HCT116 (cell line): ENCODE measurements around the gene SLC7A1. TPM values are rescaled to one million over a fixed set of nuclear protein-coding genes. Genes with fewer than 3 reads are reported as not detected.

ENCODE experiments used
- ATAC-seq: fragments of 200-7000 bp; cut with Tn5 transposase; 2 replicates; pipeline ENCODE4 v1.9.1; 2020; ENCODE audit warnings: mild to moderate bottlenecking, moderate library complexity
- BruUV-seq: library from RNA; stranded (reverse); fragments of 400-500 nt; replicated peaks from 2 replicates; lab custom pipeline; 2021; lab: Mats Ljungman, UMichigan
- CTCF ChIA-PET: fragments of 300-600 bp; sonication (Branson Sonifier 250); formaldehyde crosslinking; loops from one replicate; lab custom pipeline; 2021; ENCODE audit warnings: antibody characterized with exemption; lab: Charles Lee
- POLR2A ChIA-PET: fragments of 300-600, 350-600 bp; sonication (Branson Sonifier 250); formaldehyde crosslinking; loops from one replicate; lab custom pipeline; 2021; ENCODE audit warnings: antibody characterized with exemption; lab: Charles Lee
- RAD21 ChIA-PET, 2 experiments: fragments of 300-600 bp; sonication (Branson Sonifier 250); formaldehyde crosslinking; loops; one replicate each; lab custom pipeline; 2023; ENCODE audit warnings: low total read pairs in 2 of 2; ENCODE audit not compliant: uncharacterized antibody in 2 of 2, unreplicated experiment in 2 of 2, low non-redundant PET in 1 of 2; lab: Charles Lee
- DNase-seq: peaks from one replicate; pipeline ENCODE4 v3.0.0-alpha.2; 2010; ENCODE audit warnings: low read depth, low spot score
- H2AFZ ChIP-seq: fragments of 200-600 bp; shearing (Covaris generic), sonication (generic); 2 replicates; pipeline ENCODE4 v1.6.1; 2017; ENCODE audit warnings: low read depth, mixed run types, mixed read lengths, antibody characterized with exemption, low read length; ENCODE audit not compliant: poor library complexity, severe bottlenecking
- H3K27ac ChIP-seq: 2 replicates; pipeline ENCODE4 v1.5.1; 2012; ENCODE audit warnings: low read depth, low read length
- H3K27me3 ChIP-seq: fragments of 200-600 bp; sonication (generic); 2 replicates; pipeline ENCODE4 v1.6.1; 2016; ENCODE audit warnings: mixed run types, low read length, mixed read lengths; ENCODE audit not compliant: insufficient read depth
- H3K36me3 ChIP-seq, 2 experiments: fragments of 200-500 bp in 1 of 2; fragments of 200-600 bp in 1 of 2; sonication (Bioruptor generic) in 1 of 2; sonication (generic) in 1 of 2; 2 replicates each; pipeline versions ENCODE4 v1.5.1 to v1.6.1; 2014 to 2016; ENCODE audit warnings: low read length in 2 of 2, inconsistent platforms in 1 of 2, mixed read lengths in 1 of 2, mixed run types in 1 of 2; ENCODE audit not compliant: insufficient read depth in 2 of 2, control insufficient read depth in 1 of 2
- H3K4me1 ChIP-seq, 2 experiments: fragments of 200-600 bp in 1 of 2; sonication (generic) in 1 of 2; 2 replicates each; pipeline versions ENCODE4 v1.5.1 to v1.6.1; 2012 to 2017; ENCODE audit warnings: low read length in 2 of 2, inconsistent platforms in 1 of 2, mild to moderate bottlenecking in 1 of 2, mixed read lengths in 1 of 2, mixed run types in 1 of 2, moderate library complexity in 1 of 2; ENCODE audit not compliant: insufficient read depth in 2 of 2, control insufficient read depth in 1 of 2
- H3K4me2 ChIP-seq: fragments of 200-600 bp; sonication (generic); 2 replicates; pipeline ENCODE4 v1.6.1; 2017; ENCODE audit warnings: mixed run types, low read length, mixed read lengths
- H3K4me3 ChIP-seq, 2 experiments: fragments of 200-600 bp in 1 of 2; sonication (generic) in 1 of 2; replicated peaks in 1 of 2; 2 replicates each; pipeline ENCODE4 v1.5.1; 2011 to 2016; ENCODE audit warnings: low read length in 2 of 2, control low read depth in 1 of 2, low read depth in 1 of 2, mild to moderate bottlenecking in 1 of 2, mixed read lengths in 1 of 2, mixed run types in 1 of 2
- H3K79me2 ChIP-seq: fragments of 200-600 bp; sonication (generic); 2 replicates; pipeline ENCODE4 v1.6.1; 2017; ENCODE audit warnings: mild to moderate bottlenecking, mixed run types, low read length, moderate library complexity, mixed read lengths; ENCODE audit not compliant: insufficient read depth
- H3K9ac ChIP-seq: fragments of 200-600 bp; sonication (generic); 2 replicates; pipeline ENCODE4 v1.6.1; 2016; ENCODE audit warnings: low read length, mixed read lengths
- H3K9me2 ChIP-seq: fragments of 200-600 bp; sonication (generic), shearing (Covaris generic); 2 replicates; pipeline ENCODE4 v1.6.1; 2017; ENCODE audit warnings: mixed run types, mild to moderate bottlenecking, moderate library complexity; ENCODE audit not compliant: insufficient read depth
- H3K9me3 ChIP-seq, 2 experiments: fragments of 200-500 bp in 1 of 2; fragments of 200-600 bp in 1 of 2; sonication (Bioruptor generic) in 1 of 2; sonication (generic) in 1 of 2; 2 replicates each; pipeline ENCODE4 v1.6.1; 2014 to 2017; ENCODE audit warnings: low read length in 2 of 2, mixed read lengths in 2 of 2, inconsistent platforms in 1 of 2, low read depth in 1 of 2, mild to moderate bottlenecking in 1 of 2, mixed run types in 1 of 2, moderate library complexity in 1 of 2; ENCODE audit not compliant: control insufficient read depth in 1 of 2, insufficient read depth in 1 of 2
- H4K20me1 ChIP-seq: fragments of 200-600 bp; sonication (generic), shearing (Covaris generic); 2 replicates; pipeline ENCODE4 v1.6.1; 2017; ENCODE audit warnings: mixed run types, mild to moderate bottlenecking, moderate library complexity; ENCODE audit not compliant: insufficient read depth
- CTCF ChIP-seq, 3 experiments: fragments of 200-600 bp in 1 of 3; sonication (generic) in 1 of 3; IDR thresholded peaks in 2 of 3; conservative IDR thresholded peaks in 1 of 3; 2 replicates each; pipeline ENCODE4 v1.5.1; 2012 to 2017; ENCODE audit warnings: low read depth in 2 of 3, low read length in 2 of 3, antibody characterized with exemption in 1 of 3, borderline replicate concordance in 1 of 3, control low read depth in 1 of 3, mild to moderate bottlenecking in 1 of 3, mixed read lengths in 1 of 3, mixed run types in 1 of 3, moderate library complexity in 1 of 3; ENCODE audit not compliant: insufficient read depth in 1 of 3
- FOSL1 ChIP-seq: IDR thresholded peaks from 2 replicates; pipeline ENCODE4 v1.6.1; 2012; ENCODE audit warnings: low read depth
- JUND ChIP-seq: IDR thresholded peaks from 2 replicates; pipeline ENCODE4 v1.6.1; 2012
- POLR2AphosphoS5 ChIP-seq: IDR thresholded peaks from 2 replicates; pipeline ENCODE4 v1.6.1; 2011; ENCODE audit warnings: mild to moderate bottlenecking, low read depth, low read length, moderate library complexity
- REST ChIP-seq: IDR thresholded peaks from 2 replicates; pipeline ENCODE4 v1.6.1; 2012; ENCODE audit warnings: low read depth
- ZBTB33 ChIP-seq: IDR thresholded peaks from 2 replicates; pipeline ENCODE4 v1.6.1; 2011; ENCODE audit warnings: mild to moderate bottlenecking, low read length, moderate library complexity; ENCODE audit not compliant: insufficient replicate concordance; ENCODE audit errors: extremely low read depth
- intact Hi-C: fragments of 100-400 bp; cut with micrococcal nuclease; formaldehyde crosslinking; loops from 2 replicates; pipeline ENCODE4 v1.10.0; 2022
- total RNA-seq: library from RNA; stranded (reverse); gene quantifications from one replicate; pipeline ENCODE4 v1.2.1, GENCODE V29; 2021; ENCODE audit not compliant: unreplicated experiment

SLC7A1 gene
- total RNA-seq, 1 experiment from 2014 or later: 124 TPM

- H3K4me2 ChIP-seq: no peak overlapping the region
- no peaks in the 10 kb centered on the region for H4K20me1 ChIP-seq
- TF ChIP-seq REST (no peak), JUND (no peak), POLR2AphosphoS5 (no peak), FOSL1 (no peak), CTCF (IDR thresholded peaks at IDR 0.05 in 2 of 3, conservative IDR thresholded peaks at IDR 0.05 in 1 of 3; ENCODE audit: borderline replicate concordance in 1 of 3, insufficient read depth in 1 of 3, low read depth in 2 of 3, low read length in 2 of 3) (no peak), ZBTB33 (no peak)
- TF ChIP-seq, all 23 proteins: peak for 0
- H3K9me3 ChIP-seq: no peaks in the 10 kb centered on the region
- intact Hi-C loops: no loop called here
- no peak for DNase-seq
- CTCF ChIA-PET: no interaction called here
- H3K36me3 ChIP-seq: peaks cover 24 to 32% of the 10 kb centered on the region in 2 experiments
- RAD21 ChIA-PET: no interaction called here
- no peak overlapping the region for H3K9ac ChIP-seq
- H3K27ac ChIP-seq: no peak overlapping the region
- H3K27me3 ChIP-seq: no peaks in the 10 kb centered on the region
- BruUV-seq: no TSS peak
- no peak for ATAC-seq
- H3K9me2 ChIP-seq: no peaks in the 10 kb centered on the region
- peaks cover 0 to 6% of the 10 kb centered on the region in 2 experiments; a peak in 1 of 4 replicates for H3K4me1 ChIP-seq
- no peaks in the 10 kb centered on the region for H3K79me2 ChIP-seq
- POLR2A ChIA-PET: no interaction called here
- H3K4me3 ChIP-seq: no peak overlapping the region
- H2AFZ ChIP-seq: no peak overlapping the region
Observed at GRCh38 chr13:29525757-29526156, 69.7 kb downstream of the SLC7A1 start.
